G401.6 (cell line): ENCODE results near the gene RASSF7.

Experiments used
- FAIRE-seq: peaks from 2 replicates; lab custom pipeline; 2012; peaks lifted over from hg19 to GRCh38; lab: Jason Lieb, UNC

The RASSF7 gene

GRCh38 chr11:551596-551995 is 9.2 kb upstream of the RASSF7 start:
- no peak for FAIRE-seq

- FAIRE-seq, result no peak
Measured at GRCh38 chr11:553083-553987, 7.4 kb upstream of the RASSF7 start.

- FAIRE-seq, result no peak
Measured at GRCh38 chr11:553988-554340, 6.8 kb upstream of the RASSF7 start.

DNA sequence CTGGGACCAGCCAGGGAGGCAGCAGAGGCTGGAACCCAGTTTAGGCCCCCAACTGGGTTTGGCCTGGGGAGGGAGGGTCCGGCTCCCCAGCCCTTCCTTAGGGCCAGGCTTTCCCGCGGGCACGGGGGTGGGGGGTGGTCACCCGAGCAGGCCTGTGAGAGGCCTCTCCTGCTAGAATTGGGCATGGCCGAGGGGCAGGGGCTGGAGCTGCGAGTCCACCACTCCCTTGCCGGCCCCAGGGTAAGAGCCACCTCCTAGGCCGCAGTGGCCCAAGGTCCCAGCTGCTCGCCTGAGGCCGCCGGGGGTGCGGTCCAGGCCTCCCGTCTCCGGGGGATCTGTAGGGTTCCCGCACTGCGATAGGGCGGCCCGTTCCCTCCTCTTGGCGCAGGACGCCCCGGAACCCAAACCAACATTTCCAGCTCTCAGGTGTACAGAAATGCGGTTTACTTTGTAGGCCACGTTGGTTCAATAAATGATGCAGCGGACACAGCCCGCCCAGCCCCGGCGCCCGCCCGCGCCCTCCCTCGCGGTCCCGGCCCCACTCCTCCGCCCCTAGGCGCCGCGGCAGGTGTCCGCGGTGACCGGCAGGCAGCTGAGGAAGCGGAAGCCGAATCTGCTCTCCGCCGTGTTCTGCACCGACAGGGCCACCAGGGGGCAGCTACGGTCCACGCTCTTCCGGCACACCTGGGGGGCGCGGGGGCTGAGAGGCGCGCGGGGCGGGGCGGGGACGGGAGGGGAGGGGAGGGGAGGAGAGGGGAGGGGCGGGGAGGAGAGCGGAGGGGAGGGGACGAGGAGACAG is 6.1 kb upstream of the RASSF7 start:
- no peak for FAIRE-seq

DNA sequence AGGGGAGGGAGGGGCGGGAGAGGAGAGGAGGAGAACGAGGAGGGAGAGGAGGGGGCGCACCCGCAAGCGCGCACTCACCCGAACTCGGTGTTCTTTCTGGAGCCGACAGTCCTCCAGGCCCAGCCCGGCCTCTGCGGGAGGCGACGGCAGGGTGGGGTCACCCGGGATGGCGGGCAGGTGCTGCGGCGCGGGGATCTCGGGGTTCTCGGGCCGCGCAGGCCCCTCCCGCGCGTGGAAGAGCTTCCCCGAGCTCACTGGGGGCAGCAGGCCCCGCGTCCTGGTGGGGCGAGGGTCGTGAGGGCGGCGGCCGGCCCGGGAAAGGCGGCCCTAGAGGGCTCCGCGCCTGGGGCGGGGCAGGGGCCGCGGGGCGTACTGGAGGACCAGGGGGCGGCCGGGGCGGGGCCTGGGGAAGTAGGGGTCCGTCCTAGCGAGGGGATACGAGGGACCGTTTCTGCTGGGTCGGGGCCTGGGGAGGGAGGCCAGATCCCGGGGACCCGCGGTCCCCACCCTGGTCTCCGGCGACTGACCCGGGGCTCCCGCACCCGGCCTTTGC is 5.5 kb upstream of the RASSF7 start:
- FAIRE-seq, result no peak

- no peak for FAIRE-seq
Measured at GRCh38 chr11:555780-556661, 4.7 kb upstream of the RASSF7 start.

GRCh38 chr11:556662-557256 is 4.0 kb upstream of the RASSF7 start:
- no peak for FAIRE-seq

- no peak for FAIRE-seq
Measured at GRCh38 chr11:557328-558132, 3.2 kb upstream of the RASSF7 start.

- no peak for FAIRE-seq
Measured at GRCh38 chr11:558503-558902, 2.3 kb upstream of the RASSF7 start.

- FAIRE-seq, result no peak
Measured at GRCh38 chr11:559020-559620, 1.6 kb upstream of the RASSF7 start.

DNA sequence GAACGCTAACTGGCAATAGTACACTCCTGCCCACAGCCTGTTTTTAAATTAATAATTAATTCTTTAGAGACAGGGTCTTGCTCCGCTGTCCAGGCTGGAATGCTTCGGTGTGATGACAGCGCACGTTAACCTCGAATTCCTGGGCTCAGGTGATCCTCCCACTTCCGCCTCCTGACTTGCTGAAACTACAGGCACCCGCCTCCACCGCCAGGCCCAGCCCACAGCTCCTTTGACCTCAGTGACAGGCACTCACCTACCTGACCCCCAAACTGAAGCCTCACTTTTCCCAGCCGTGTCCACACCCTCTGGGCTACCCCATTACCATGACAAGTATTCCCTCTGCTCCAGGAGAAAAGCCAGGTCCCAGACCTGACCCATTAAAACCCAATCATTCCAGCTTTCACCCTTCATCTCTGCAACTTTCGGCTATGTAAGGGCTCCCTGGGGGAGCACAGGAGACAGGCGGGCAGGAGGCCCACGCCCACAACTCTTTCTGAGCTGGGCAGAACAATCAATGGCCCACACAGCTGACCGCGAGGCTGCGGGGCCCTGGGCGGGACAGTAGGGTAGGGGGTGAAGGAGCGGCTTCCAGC is 962 bp upstream of the RASSF7 start:
- FAIRE-seq, result no peak

GRCh38 chr11:561148-562003 is 606 bp downstream of the RASSF7 start:
- no peak for FAIRE-seq

- no peak for FAIRE-seq
Measured at GRCh38 chr11:562046-562645, 1.4 kb downstream of the RASSF7 start.

GRCh38 chr11:563066-563811 is 2.5 kb downstream of the RASSF7 start:
- FAIRE-seq, result no peak

DNA sequence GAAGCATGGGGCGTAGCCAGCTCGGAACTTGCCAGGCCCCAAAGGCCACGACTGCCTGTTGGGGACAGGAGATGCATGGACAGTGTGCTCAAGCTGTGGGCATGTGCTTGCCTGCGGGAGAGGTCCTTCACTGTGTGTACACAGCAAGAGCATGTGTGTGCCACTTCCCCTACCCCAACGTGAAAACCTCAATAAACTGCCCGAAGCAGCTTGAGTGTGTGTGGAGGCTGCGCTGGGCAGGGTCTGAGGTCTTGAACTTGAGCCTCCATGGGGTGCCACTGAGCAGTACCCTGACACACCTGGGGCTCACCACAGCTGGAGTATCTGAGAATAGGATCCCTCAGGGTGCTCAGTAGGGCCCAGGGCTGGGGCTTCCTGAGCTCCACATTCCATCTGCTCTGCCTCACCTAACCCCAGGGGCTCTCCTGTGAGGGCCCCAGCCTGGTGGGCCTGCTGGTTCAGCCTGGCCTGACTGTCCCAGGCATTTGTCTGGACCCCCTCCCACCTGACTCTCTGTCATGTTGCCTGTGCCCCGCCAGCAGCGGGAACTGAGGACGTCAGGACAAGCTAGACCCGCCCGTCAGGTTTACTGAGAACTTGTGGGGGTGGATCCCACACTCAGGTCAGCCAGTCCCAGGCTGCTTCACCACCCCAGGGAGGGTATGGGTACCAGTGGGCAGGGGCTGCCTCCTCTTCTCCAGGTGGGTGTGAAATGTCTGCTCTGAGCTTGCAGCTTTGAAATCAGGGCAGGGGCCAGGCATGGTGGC is 3.2 kb downstream of the RASSF7 start:
- no peak for FAIRE-seq

DNA sequence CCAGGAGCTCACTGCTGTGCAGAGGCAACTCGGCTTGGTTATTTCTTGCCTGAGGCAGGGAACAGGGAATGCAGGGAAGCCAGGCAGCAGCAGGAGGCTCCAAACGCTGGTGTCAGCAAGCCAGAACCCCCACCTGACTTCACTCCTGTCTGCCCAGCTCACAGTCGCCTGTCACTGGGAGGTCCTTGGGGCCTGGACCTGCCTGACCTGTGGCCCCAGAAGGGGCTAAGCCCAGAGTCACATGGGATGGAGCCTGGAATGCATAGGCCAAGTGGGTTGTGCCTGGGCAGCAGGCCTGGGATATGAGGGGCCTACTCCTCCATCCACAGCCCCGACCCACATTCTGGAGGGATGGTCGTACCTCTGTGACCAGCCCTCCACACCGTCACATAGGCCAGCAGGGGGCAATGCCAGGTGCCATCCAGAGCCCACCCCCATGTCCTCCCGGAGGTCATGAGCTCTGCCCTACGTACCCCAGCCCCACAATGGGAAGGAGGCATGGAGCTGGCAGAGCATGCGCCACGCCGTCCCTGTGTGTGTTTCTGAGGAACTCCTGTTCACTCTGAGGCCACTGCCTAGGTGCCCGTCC is 5.2 kb downstream of the RASSF7 start:
- no peak for FAIRE-seq
